ENCODE measurements around the gene NOC2L. TPM values are rescaled to one million over a fixed set of nuclear protein-coding genes. Genes with fewer than 3 reads are reported as not detected.
A peak's percentile ranks its signal among the peaks of the same experiment; 100 is the strongest.

The NOC2L gene
- total RNA-seq, 1 donor from 2014 or later, result 106 TPM

GRCh38 chr1:921011-921837 lies 37.8 kb downstream of the NOC2L start:
- peak; percentile 57 for TF ChIP-seq CTCF (conservative IDR thresholded peaks at IDR 0.05)
- Mint-ChIP-seq H3K36me3 (ENCODE audit: low read depth) (no peaks in the 10 kb centered on the region), H3K9me3 (no peaks in the 10 kb centered on the region), H3K27me3 (ENCODE audit: low read depth) (peaks cover 75% of the 10 kb centered on the region), H3K4me3 (no peak overlapping the region), H3K4me1 (peaks cover 15% of the 10 kb centered on the region), H3K27ac (ENCODE audit: unreplicated experiment) (peak overlapping the region; percentile 78)
- DNase-seq (ENCODE audit: low read depth, low spot score), result peak; percentile 63

GRCh38 chr1:920521-920920 lies 38.5 kb downstream of the NOC2L start:
- peaks cover 75% of the 10 kb centered on the region for H3K27me3 Mint-ChIP-seq (ENCODE audit: low read depth)
- H3K27ac Mint-ChIP-seq (ENCODE audit: unreplicated experiment), result no peak overlapping the region
- H3K4me3 Mint-ChIP-seq, result no peak overlapping the region
- H3K36me3 Mint-ChIP-seq (ENCODE audit: low read depth), result no peaks in the 10 kb centered on the region
- DNase-seq (ENCODE audit: low read depth, low spot score), result no peak
- no peak for TF ChIP-seq CTCF (conservative IDR thresholded peaks at IDR 0.05)
- H3K9me3 Mint-ChIP-seq, result no peaks in the 10 kb centered on the region
- H3K4me1 Mint-ChIP-seq, result peaks cover 15% of the 10 kb centered on the region

- Mint-ChIP-seq H3K27me3 (ENCODE audit: low read depth) (peaks cover 77% of the 10 kb centered on the region), H3K36me3 (ENCODE audit: low read depth) (no peaks in the 10 kb centered on the region), H3K4me1 (peaks cover 15% of the 10 kb centered on the region), H3K4me3 (no peak overlapping the region), H3K27ac (ENCODE audit: unreplicated experiment) (no peak overlapping the region), H3K9me3 (no peaks in the 10 kb centered on the region)
- no peak for TF ChIP-seq CTCF (conservative IDR thresholded peaks at IDR 0.05)
- no peak for DNase-seq (ENCODE audit: low read depth, low spot score)
Observed at GRCh38 chr1:920010-920409, 39.0 kb downstream of the NOC2L start.

DNA sequence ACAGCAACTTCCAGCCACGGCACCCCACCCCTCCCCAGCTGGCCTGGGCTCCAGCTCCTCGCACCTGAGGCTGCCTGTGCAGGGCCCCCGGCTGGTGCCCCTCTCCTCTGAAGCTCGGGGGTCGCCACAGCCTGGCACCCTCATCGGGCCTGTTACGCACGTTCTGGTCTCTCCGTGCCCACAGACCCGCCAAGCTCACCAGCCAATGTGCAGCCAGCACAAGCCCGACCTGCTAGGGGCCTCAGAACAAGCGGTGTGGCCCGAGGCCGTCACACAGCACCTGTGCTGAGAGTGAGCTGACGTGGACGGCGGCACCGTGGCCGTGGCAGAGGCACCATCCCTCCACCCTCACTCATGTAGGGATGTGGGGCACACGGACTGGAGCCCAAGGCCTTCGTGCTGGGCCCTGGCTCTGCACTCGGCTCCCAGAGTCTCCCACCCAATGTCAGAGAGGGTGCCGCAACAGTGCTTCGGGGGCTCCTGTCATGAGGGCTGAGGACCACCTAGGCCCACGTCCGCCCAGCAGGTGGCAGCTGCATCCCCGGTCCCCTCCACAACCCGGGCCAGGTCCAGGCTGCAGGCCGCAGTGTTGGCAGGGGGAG lies 39.7 kb downstream of the NOC2L start:
- Mint-ChIP-seq H3K4me1 (peaks cover 15% of the 10 kb centered on the region), H3K9me3 (no peaks in the 10 kb centered on the region)
- TF ChIP-seq CTCF (conservative IDR thresholded peaks at IDR 0.05), result no peak

DNA sequence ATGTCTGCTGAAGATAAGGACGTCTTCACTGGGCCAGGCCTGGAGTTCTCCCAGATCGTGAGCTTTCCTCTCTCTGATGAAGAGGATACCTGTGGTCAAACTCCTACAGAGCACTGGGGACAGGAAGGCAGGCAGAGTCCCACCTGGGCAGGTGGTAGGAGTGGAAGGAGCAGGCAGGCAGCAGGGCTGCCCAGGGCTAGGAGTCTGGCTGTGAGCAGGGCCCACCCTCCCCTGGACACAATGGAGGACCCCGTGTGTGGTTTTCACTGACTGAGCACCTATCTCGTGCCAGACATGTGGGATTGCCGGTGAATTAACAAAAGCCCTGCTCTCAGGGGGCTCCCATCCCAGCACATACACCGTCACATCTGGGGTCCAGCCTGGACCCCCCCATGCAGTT lies 40.2 kb downstream of the NOC2L start:
- Mint-ChIP-seq H3K36me3 (ENCODE audit: low read depth) (no peaks in the 10 kb centered on the region), H3K27ac (ENCODE audit: unreplicated experiment) (no peak overlapping the region), H3K9me3 (no peaks in the 10 kb centered on the region), H3K4me1 (peaks cover 15% of the 10 kb centered on the region), H3K27me3 (ENCODE audit: low read depth) (peaks cover 83% of the 10 kb centered on the region), H3K4me3 (no peak overlapping the region)
- no peak for DNase-seq (ENCODE audit: low read depth, low spot score)
- TF ChIP-seq CTCF (conservative IDR thresholded peaks at IDR 0.05), result no peak

More for the DNA sequence above, 39.7 kb downstream of the NOC2L start:
- Mint-ChIP-seq H3K27ac (ENCODE audit: unreplicated experiment) (no peak overlapping the region), H3K4me3 (no peak overlapping the region), H3K36me3 (ENCODE audit: low read depth) (no peaks in the 10 kb centered on the region), H3K27me3 (ENCODE audit: low read depth) (peaks cover 78% of the 10 kb centered on the region)
- no peak for DNase-seq (ENCODE audit: low read depth, low spot score)

Data from neural crest cell (in vitro differentiated cells).